Gastroesophageal sphincter (tissue), 4 donors: ENCODE results near the gene AURKA. TPM values are rescaled to one million over a fixed set of nuclear protein-coding genes. Genes with fewer than 3 reads are reported as not detected.

Experiments used
- ATAC-seq: fragments of 150-250 bp; one replicate; pipeline ENCODE4 v1.9.1; 2016; ENCODE audit warnings: mild to moderate bottlenecking, moderate library complexity
- H3K27ac ChIP-seq, 4 donors: fragments of 200-600 bp; sonication (generic) in 3 of 4; 1 replicate in 3 of 4; 2 replicates in 1 of 4; pipeline ENCODE4 v1.5.1; 2016 to 2019
- H3K27me3 ChIP-seq: fragments of 200-600 bp; sonication (generic); one replicate; pipeline ENCODE4 v1.5.1; 2019
- H3K36me3 ChIP-seq, 2 donors: fragments of 200-600 bp; sonication (generic); one replicate each; pipeline ENCODE4 v1.5.1; 2019; ENCODE audit warnings: control low read depth in 1 of 2
- H3K4me1 ChIP-seq, 3 donors: fragments of 200-600 bp; sonication (generic); 1 replicate in 2 of 3; 2 replicates in 1 of 3; pipeline ENCODE4 v1.5.1; 2016 to 2019; ENCODE audit warnings: control low read depth in 2 of 3
- H3K4me3 ChIP-seq, 2 donors: fragments of 200-600 bp; sonication (generic); one replicate each; pipeline ENCODE4 v1.5.1; 2019; ENCODE audit warnings: mild to moderate bottlenecking in 1 of 2, moderate library complexity in 1 of 2
- H3K9me3 ChIP-seq, 3 donors: fragments of 200-600 bp; sonication (generic); one replicate each; pipeline ENCODE4 v1.5.1; 2017 to 2019; ENCODE audit warnings: control low read depth in 2 of 3
- EP300 ChIP-seq: sonication (generic); formaldehyde crosslinking; IDR thresholded peaks from one replicate; pipeline ENCODE4 v1.6.1; 2017; ENCODE audit warnings: antibody characterized with exemption, mild to moderate bottlenecking
- POLR2A ChIP-seq, 2 donors: fragments of 450-650 bp; IDR thresholded peaks; one replicate each; pipeline ENCODE4 v1.6.1; 2017; ENCODE audit warnings: antibody characterized with exemption in 2 of 2, mild to moderate bottlenecking in 2 of 2, moderate library complexity in 1 of 2
- POLR2AphosphoS5 ChIP-seq: sonication (generic); formaldehyde crosslinking; IDR thresholded peaks from one replicate; pipeline ENCODE4 v1.6.1; 2017; ENCODE audit warnings: antibody characterized with exemption
- WGBS, 2 donors: methylation state at CpG; one replicate each; pipeline ENCODE4 v1.1.5; 2018; ENCODE audit warnings: low coverage in 1 of 2; 5-methylcytosine and 5-hydroxymethylcytosine counted together
- total RNA-seq, 4 donors: library from RNA; depleted of rRNA; stranded (reverse); fragments of >200 nt; gene quantifications; one replicate each; pipeline ENCODE4 v1.1.0, GENCODE V29; 2016
- TF ChIP-seq, protein P1 (sequence below), 4 experiments: fragments of 200-600 bp in 2 of 4; fragments of 450-650 bp in 2 of 4; sonication (generic) in 1 of 4; IDR thresholded peaks; one replicate each; pipeline ENCODE4 v1.5.1; 2017 to 2019; ENCODE audit warnings: antibody characterized with exemption in 4 of 4, mild to moderate bottlenecking in 2 of 4, moderate library complexity in 2 of 4

The AURKA gene
- total RNA-seq: 1 to 10 TPM in 3 of 4 donors, under 1 TPM in 1; 0.54 to 2.5 (median 1.6) TPM

DNA sequence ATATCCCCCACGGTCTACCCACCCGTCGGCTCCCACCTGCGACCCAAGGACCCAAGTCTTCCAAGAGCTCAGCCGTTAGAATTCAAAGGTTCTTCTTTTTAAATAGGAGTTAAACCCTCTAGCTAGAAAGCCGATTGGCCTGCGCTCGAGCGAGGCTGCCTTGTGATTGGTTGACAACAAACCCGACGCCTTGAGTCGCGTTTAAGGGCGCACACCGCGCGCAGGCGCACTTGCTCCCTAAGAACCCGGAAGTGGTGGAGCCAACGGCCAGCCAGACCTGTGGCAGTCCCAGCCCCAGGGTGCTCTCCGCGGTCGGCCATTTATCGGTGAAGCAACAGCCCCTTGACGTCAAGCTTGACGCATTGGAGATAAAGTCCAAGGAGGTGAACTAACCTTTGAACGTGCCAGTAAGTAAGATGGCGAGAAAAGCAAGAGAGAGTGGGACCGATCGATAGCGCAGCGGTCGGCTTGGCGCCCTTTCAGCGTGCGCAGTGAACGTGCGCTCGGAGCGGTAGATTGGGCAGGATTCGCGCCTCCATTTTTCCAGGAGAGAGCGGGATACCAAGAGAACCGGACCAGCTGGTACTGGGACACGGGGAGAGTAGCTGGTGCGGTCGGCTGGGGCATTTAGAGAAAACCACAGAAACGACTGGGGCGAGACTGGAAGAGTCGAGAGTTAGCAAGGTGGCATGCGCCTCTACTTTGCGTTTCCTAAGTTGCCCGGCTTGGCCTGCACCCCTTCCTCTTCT, at the start of gene AURKA, which contains the start of gene CSTF1:
Gene AURKA (minus strand): TSS at position 84 of the 749 bp plus-strand sequence. CDS start 4,018 bp downstream, outside the sequence.
Gene CSTF1 (plus strand): TSS at position 514 of the 749 bp plus-strand sequence. CDS start 2,908 bp downstream, outside the sequence.
- H3K9me3 ChIP-seq: no peaks in the 10 kb centered on the region
- 0% methylated on average over 2 to 3 of the region's 53 CpGs for WGBS, 2 donors
- peak; percentile 98 for ATAC-seq
- H3K36me3 ChIP-seq: peaks cover 5 to 23% of the 10 kb centered on the region in 2 donors
- TF ChIP-seq POLR2A (IDR thresholded peaks at IDR 0.05) (peak in 1 of 2 donors; percentile 6), POLR2AphosphoS5 (peak; percentile 97), EP300 (peak; percentile 55)
- TF ChIP-seq, protein P1, sequence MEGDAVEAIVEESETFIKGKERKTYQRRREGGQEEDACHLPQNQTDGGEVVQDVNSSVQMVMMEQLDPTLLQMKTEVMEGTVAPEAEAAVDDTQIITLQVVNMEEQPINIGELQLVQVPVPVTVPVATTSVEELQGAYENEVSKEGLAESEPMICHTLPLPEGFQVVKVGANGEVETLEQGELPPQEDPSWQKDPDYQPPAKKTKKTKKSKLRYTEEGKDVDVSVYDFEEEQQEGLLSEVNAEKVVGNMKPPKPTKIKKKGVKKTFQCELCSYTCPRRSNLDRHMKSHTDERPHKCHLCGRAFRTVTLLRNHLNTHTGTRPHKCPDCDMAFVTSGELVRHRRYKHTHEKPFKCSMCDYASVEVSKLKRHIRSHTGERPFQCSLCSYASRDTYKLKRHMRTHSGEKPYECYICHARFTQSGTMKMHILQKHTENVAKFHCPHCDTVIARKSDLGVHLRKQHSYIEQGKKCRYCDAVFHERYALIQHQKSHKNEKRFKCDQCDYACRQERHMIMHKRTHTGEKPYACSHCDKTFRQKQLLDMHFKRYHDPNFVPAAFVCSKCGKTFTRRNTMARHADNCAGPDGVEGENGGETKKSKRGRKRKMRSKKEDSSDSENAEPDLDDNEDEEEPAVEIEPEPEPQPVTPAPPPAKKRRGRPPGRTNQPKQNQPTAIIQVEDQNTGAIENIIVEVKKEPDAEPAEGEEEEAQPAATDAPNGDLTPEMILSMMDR (IDR thresholded peaks at IDR 0.05): no peak
- H3K4me3 ChIP-seq: peak within 1 kb of the TSS; percentile 86 to 93
- H3K4me1 ChIP-seq: peaks cover 3 to 35% (median 20%) of the 10 kb centered on the region in 3 donors
- H3K27ac ChIP-seq: peak within 1 kb of the TSS; percentile 88 to 93 (median 90)
- no peaks in the 10 kb centered on the region for H3K27me3 ChIP-seq

- TF ChIP-seq POLR2A (IDR thresholded peaks at IDR 0.05) (no peak), EP300 (no peak)
- H3K27ac ChIP-seq: peak overlapping the region in 3 of 4 donors; percentile 45 to 70 (median 66)
Measured at GRCh38 chr20:56440346-56441007, 48.5 kb upstream of the AURKA start.

DNA sequence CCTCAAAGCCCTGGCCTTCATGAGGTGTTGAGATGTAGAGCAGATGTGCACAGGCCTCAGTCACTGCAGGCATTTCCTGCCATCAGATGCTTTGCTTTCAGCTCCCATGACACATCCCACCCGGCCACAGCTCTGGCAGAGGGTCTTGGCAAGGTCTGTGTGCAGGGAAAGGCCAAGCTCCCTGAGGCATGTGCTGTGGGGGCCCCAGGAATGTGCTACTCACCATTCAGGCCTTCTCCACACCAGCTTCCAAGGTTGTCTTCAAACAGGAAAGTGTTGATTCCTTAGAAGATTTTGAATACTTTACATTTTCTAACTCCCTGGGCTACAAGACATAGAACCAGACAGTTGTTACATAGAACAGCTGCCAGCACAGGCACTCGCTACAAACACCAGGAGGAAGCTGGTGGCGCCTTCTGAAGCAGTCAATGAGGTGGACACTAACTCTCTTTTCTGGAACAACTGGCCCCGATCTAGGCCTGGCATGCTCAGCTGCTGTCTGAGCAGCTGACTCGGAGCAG, 47.8 kb upstream of the AURKA start:
- TF ChIP-seq EP300: no peak
- TF ChIP-seq, protein P1 (IDR thresholded peaks at IDR 0.05): no peak
- TF ChIP-seq POLR2A (IDR thresholded peaks at IDR 0.05): no peak
- TF ChIP-seq POLR2AphosphoS5: peak; percentile 40
- peak overlapping the region in 3 of 4 donors; percentile 45 to 70 (median 66) for H3K27ac ChIP-seq
- WGBS, 2 donors: 16 to 20% methylated on average over 4 to 5 of the region's 5 CpGs

More at GRCh38 chr20:56440346-56441007, 48.5 kb upstream of the AURKA start:
- Histone ChIP-seq H3K4me3 (no peak overlapping the region), H3K27me3 (peaks cover 5% of the 10 kb centered on the region), H3K4me1 (peaks cover 0 to 25% (median 7%) of the 10 kb centered on the region in 3 donors), H3K36me3 (no peaks in the 10 kb centered on the region), H3K9me3 (no peaks in the 10 kb centered on the region)
- no peak for ATAC-seq
- 73 to 75% methylated on average over 2 to 4 of the region's 4 CpGs for WGBS, 2 donors

DNA sequence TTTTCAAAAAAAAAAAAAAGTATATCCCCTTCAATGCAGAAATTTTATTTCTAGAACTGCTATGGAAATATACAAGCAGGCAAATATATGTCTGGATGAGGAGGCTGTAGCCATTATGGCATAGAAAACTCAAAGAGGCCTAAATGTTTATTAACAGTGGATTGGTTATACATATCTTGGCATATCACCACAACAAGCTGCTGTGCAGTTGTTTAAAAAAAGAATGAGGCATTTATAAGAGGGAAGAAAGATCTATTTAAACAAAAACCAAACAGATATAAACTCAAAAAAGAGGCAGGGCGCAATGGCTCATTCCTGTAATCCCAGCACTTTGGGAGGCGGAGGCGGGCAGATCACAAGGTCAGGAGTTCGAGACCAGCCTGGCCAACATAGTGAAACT, 46.3 kb upstream of the AURKA start:
- Histone ChIP-seq H3K27me3 (no peaks in the 10 kb centered on the region), H3K4me1 (peaks cover 0 to 36% (median 14%) of the 10 kb centered on the region in 3 donors), H3K9me3 (no peaks in the 10 kb centered on the region), H3K36me3 (no peaks in the 10 kb centered on the region), H3K4me3 (no peak overlapping the region), H3K27ac (peak overlapping the region in 2 of 4 donors; percentile 66 to 70)
- 38 to 78% methylated on average over 4 of the region's 4 CpGs for WGBS, 2 donors
- ATAC-seq: no peak
- TF ChIP-seq EP300 (no peak), POLR2A (IDR thresholded peaks at IDR 0.05) (no peak), POLR2AphosphoS5 (no peak)
- TF ChIP-seq, protein P1 (IDR thresholded peaks at IDR 0.05): no peak

More for the DNA sequence above, 47.8 kb upstream of the AURKA start:
- ATAC-seq: peak; percentile 92
- H3K27me3 ChIP-seq: no peaks in the 10 kb centered on the region
- no peak overlapping the region for H3K4me3 ChIP-seq
- H3K36me3 ChIP-seq: no peaks in the 10 kb centered on the region
- no peaks in the 10 kb centered on the region for H3K9me3 ChIP-seq
- H3K4me1 ChIP-seq: peaks cover 0 to 25% (median 7%) of the 10 kb centered on the region in 3 donors
